Activated CD8-positive, alpha-beta memory T cell treated with anti-CD3 and anti-CD28 coated beads, Interleukin-2, amount 50 U/mL, for 1 hour (primary cell): ENCODE data around the gene HSD17B3.
"Not testable (repeated sequence)": the region's sequence is repeated elsewhere in the genome, so short reads cannot be mapped to it uniquely, and the experiment has no call there.

ENCODE experiments used
- DNase-seq: peaks from one replicate; pipeline ENCODE4 v3.0.0-alpha.2; 2020; ENCODE audit errors: extremely low read depth

The HSD17B3 gene

DNA sequence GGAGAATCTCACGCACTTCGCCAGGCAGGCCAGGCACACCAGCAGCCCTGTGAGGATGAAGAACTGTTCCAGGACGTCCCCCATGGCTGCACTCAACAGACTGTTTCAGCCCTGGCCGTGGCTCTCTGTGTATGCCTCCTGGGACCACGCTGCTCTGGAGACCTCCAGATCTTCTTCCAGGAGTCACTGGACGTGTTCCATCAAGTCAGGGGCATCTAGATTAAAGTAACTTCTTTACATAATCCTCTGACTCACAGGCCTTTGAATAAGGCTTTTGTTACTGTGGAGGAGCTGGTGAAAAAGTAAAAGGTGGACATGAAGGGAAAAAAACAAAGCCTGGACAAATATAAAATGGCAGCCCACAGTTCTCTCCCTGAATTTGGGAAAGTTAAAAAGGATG lies at the start of gene HSD17B3:
HSD17B3 (minus strand) TSS at position 156 of the 400 bp plus-strand sequence; CDS start at position 84, 72 bp downstream.
- DNase-seq = no peak

GRCh38 chr9:96350866-96351265 lies 48.9 kb upstream of the HSD17B3 start:
- DNase-seq = no peak

- DNase-seq = no peak
Measured at GRCh38 chr9:96348261-96348660, 46.3 kb upstream of the HSD17B3 start.

- DNase-seq = no peak
Measured at GRCh38 chr9:96345551-96345950, 43.6 kb upstream of the HSD17B3 start.

DNA sequence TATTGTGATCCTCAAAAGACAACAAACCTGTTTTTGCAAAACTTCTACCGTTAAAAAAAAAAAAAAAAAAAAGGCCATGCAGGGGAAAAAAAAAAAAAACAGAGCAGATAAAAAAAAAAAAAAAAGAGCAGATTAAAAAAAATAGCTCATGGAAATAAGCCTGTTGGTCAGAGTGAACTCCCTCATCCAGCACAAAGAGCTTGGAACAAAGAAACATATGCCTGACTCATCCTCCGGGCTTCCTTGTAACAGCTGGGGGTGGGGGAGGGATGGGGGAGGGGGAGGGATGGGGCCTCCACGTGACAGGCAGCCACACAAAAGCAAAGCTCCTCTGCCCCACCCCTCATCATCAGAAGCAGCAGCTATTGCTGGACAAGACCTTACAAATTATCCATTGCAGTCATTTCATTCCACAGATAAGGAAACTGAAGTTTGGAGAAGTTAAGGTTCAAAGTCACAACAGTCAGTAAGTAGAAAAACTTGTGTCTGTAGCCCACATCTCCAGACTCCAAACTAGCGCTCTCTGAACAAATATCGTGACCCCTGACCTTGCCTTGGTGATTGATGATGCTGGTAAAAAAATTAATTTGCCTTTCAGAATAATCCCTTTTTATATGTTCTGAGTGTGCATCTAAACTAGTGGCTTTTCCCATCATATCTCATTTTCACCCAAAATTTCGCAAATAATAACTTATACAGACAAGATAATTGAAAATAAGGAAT lies 42.6 kb upstream of the HSD17B3 start:
- DNase-seq = no peak

DNA sequence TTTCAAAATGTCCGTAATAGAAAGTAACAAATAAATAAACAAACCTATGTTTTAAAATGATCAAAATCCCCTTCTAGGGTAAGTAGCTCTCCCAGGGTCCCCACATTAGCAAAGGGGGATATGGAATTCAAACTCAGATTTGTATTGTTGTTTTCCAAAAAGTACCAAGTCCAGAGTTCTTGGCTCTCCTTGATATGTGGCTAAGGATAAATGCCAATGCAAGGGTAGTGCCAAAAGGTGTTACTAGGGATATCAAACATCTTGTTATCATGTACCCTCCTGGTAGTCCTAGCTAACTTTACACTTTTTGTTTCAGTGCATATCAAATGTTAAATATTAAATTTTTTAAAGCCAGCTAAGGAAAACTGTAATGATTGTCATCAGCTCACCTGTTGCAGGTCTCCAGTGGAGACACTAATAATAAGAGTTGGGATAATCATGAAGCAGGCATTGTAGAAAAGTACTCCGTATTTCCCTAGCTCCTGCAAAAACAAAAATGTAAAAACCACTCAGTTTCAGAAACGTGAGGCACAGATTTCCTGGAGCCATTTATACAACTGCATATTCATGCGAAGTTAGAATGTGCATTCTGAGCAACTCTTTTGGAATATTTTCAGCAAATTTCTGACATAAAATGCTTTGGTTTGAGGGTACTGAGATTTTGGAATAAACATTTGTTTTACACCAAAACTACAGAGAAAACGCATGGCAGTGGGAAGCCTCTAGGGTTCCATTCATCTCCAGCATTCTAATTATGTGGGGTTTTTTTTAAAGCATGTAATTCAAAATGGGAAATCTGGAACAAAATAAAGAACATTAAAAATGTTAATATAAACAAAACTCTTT lies 41.8 kb upstream of the HSD17B3 start:
- no peak for DNase-seq

- DNase-seq = no peak
Measured at GRCh38 chr9:96342571-96343245, 40.7 kb upstream of the HSD17B3 start.

DNA sequence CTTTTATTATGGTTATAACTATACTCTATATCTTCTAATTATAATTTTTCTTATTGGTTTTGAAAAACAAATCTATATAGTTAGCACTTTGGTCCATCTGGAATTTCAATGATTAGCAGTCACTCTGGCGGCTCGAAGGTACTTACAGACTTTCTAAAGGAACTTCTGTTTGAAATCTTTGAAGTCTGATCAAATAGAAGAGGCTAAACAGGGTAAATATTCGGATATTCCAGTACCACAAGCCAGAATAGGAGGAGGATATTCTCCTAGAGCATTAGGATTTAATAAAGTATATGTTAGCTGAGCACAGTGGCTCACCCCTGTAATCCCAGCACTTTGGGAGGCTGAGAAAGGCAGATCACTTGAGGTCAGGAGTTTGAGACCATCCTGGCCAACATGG lies 38.7 kb upstream of the HSD17B3 start:
- DNase-seq = no peak

GRCh38 chr9:96338299-96338698 lies 36.3 kb upstream of the HSD17B3 start:
- DNase-seq = no peak

- DNase-seq = no peak
Measured at GRCh38 chr9:96333958-96334357, 32.0 kb upstream of the HSD17B3 start.

- no peak for DNase-seq
Measured at GRCh38 chr9:96331236-96331947, 29.4 kb upstream of the HSD17B3 start.

- DNase-seq = peak; percentile 3
Measured at GRCh38 chr9:96327694-96328352, 25.8 kb upstream of the HSD17B3 start.

DNA sequence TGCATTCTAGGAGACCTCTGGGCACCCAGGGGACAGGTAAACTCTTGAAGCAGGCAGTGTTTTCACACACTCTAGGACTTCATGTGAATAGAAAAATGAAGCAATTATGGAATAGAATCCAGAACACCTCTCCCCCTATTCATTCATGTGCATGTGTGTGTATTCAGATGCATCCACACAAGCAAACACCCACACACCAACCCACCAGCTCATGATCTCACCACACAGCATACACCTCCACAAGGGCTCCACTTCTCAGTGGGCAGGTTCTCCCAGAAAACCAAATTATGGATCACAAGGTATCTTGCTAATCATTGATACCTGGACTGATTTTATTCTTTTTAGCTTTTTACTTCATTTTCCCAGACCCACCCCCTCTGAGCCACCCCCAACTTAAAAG lies 21.2 kb upstream of the HSD17B3 start:
- no peak for DNase-seq

GRCh38 chr9:96322736-96323135 lies 20.8 kb upstream of the HSD17B3 start:
- not testable (repeated sequence) for DNase-seq

DNA sequence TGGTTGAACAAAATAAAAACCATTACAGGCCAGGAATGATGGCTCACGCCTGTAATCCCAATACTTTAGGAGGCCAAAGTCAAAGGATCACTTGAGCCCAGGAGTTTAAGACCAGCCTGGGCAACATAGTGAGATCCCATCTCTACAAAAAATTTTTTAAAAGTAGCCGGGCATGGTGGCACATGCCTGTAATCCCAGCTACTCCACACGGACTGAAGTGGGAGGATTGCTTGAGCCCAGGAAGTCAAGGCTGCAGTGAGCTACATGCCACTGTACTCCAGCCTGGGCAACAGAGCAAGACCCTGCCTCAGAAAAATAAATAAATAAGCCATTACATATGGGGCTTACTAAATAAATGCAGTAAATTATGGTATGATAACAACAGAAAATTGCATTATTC lies 20.2 kb upstream of the HSD17B3 start:
- DNase-seq = not testable (repeated sequence)

GRCh38 chr9:96321515-96321914 lies 19.5 kb upstream of the HSD17B3 start:
- DNase-seq = no peak

GRCh38 chr9:96320749-96321280 lies 18.8 kb upstream of the HSD17B3 start:
- DNase-seq = no peak

DNA sequence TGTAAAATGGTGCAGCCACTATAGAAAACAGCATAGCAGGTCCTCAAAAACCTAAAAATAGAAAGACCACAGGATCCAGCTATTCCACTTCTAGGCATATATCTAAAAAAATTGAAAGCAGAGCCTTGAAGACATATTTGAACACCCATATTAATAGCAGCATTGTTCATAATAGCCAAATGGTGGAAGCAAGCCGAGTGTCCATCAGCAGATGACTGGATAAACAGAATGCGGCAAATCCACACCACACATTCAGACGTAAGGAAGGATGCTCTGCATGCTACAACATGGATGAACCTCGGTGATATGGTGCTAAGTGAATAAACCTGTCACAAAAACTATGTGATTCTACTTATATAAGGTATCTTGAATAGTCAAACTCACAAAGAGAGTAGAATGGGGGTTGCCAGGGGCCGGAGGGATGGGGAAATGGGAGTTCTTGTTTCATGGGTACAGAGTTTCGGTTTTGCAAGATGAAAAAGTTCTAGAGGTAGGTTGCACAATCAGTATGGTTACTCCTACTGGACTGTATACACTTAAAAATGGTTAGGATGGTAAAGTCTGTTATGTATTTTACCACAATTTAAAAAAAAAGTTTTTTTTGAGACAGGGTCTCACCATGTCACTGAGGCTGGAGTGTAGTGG lies 17.1 kb upstream of the HSD17B3 start:
- DNase-seq = no peak

GRCh38 chr9:96317335-96317980 lies 15.5 kb upstream of the HSD17B3 start:
- DNase-seq = peak; percentile 1

DNA sequence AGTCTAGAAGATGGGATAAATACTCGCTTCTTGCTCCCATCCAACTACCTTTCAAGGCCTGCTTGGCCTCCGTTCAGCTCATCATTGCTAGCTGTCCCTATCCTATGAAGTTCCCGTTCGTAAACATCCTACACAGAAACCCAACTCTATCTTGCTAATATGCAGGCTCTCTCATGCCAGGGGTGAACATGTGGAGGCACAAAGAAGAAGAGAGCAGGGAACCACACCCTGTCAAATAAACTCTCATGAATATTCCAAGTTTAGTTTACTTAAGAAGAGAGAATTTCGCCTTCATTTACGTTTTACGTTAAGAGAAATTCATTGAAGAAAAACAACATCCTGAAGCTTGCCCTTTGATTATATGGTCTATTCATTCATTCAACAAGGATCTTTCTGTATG lies 7.9 kb upstream of the HSD17B3 start:
- no peak for DNase-seq
